ENCODE data around the gene ARHGDIB.

The ARHGDIB gene

GRCh38 chr12:14930299-14930698, 31.1 kb downstream of the ARHGDIB start:
- DNase-seq, result no peak

GRCh38 chr12:14928931-14929330, 32.5 kb downstream of the ARHGDIB start:
- DNase-seq, result no peak

DNA sequence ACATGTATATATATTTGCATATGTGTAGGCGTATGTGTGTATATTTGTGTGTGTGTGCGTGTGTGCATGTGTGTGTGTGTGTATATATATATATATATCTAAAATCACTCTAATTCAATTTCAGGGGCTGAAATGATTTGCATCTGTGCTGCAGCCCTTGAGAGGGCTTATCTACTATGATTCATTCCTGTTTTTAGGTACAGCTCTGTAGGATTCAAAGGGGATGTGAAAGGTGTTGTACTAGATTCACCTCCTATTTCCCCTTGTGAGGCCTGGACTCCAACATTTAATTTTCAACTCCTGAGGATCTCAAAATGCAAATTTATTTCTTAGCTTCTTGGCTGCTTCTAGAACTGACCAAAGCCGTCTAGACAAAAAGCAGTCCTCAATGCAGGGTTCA, 34.1 kb downstream of the ARHGDIB start:
- no peak for DNase-seq

DNA sequence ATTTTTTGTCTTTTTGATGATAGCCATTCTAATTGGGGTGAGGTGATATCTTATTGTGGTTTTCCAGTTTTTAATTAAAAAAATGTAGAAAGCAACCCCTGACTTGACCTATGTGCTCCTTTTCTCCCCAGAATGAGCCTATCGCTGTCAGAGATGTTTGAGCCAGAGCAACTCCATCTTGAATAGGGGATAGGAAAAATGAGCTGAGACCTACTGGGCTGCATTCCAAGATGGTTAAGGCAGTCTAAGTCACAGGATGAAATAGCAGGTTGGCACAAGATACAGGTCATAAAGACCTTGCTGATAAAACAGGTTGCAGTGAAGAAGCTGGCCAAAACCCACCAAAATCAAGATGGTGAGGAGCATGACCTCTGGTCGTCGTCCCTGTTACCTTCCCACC, 36.9 kb downstream of the ARHGDIB start:
- no peak for DNase-seq

DNA sequence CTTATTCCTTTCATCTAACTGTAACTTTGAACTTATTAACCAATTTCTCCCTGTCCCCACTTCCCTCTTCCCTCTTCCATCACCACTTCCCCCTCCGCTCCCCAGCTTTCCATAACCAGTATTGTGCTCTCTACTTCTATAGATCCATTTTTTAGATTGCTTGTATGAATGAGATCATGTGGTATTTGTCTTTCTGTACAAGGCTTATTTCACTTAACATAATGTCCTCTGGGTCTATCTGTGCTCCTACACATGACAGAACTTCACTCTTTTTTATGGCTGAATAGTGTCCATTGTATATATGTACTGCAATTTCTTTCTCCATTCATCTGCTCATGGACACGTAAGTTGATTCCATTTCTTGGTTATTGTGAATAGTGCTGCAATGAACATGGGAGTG, 37.5 kb downstream of the ARHGDIB start:
- DNase-seq, result no peak

DNA sequence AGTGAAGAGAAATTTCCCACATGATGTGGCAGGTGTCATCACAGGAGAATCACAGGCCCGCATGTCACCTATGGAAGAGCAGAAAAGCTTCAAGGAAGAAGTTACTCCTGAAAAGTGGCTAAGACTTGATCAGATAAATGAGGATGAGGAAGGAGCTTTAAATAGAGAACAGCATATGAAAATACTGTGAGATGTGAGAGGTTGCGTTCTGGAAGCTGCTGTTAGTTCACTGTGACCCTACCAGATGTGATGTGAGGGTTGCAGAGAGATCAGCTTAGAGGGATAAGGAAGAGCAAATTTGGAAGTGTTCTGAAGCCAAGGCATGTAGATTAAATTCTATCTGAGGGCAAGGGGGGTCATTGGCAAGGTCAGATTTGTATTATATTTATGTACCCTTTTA, 40.2 kb downstream of the ARHGDIB start:
- no peak for DNase-seq

DNA sequence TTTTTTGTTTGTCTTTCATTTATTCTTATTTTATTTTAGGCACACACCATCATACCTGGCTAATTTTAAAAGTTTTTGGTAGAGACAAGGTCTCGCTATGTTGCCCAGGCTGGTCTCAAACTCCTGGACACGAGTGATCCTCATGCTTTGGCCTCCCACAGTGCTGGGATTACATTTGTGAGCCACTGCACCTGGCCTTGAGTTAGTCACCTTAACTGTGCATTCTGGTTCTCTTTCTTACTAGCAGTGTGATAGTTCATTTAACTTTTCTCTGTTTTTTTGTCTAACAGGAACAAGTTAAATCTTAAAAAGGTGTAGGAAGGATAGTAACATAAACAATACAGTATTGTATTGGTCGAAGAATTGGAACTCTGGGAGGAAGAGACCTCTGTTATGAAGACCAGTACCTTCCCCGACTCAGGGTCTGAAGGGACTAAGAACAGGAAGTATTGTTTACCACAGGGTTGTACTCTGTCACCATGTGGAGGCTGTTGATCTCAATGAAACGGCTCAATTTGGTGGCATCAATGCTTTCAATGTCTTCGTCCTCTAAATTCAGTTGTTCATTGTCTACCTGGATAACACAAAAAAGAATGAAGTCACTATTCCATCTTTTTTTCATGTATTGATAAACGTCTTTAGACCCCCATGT, 40.8 kb downstream of the ARHGDIB start:
- DNase-seq, result no peak

DNA sequence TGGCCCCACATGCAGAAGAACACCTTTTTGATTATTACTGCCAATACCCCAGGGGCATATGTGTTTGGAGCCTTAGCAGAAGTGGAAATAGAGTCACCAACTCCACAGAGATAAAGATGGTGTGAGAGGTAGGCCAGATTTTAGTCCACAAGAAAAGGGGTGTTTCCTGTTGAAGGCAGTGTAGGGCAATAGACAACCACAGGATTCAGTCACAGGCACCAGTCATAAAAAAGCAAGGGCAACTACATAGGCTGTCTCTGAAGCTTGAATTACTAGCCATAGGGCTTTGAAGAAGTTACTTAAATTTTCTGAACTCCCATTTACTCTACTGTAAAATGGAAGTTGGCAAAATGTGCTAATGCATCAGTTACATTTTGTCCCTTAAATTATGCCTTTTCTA, 41.9 kb downstream of the ARHGDIB start:
- DNase-seq, result no peak

DNA sequence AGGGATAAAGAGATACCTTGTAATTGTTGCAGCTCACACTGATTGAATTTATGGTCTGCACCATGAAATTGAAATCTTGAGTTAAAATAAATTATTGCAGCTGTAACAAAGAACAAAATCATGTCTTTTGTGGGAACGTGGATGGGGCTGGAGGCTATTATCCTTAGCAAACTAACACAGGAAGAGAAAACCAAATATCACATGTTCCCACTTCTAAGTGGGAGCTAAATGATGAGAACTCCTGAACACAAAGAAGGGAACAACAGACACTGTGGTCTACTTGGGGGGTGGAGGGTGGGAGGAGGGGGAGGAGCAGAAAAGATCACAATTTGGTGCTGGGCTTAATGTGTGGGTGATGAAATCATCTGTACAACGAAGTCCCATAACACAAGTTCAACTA, 45.7 kb downstream of the ARHGDIB start:
- no peak for DNase-seq

- no peak for DNase-seq
These were observed 48.0 kb downstream of the ARHGDIB start for GRCh38 chr12:14913381-14913781.

DNA sequence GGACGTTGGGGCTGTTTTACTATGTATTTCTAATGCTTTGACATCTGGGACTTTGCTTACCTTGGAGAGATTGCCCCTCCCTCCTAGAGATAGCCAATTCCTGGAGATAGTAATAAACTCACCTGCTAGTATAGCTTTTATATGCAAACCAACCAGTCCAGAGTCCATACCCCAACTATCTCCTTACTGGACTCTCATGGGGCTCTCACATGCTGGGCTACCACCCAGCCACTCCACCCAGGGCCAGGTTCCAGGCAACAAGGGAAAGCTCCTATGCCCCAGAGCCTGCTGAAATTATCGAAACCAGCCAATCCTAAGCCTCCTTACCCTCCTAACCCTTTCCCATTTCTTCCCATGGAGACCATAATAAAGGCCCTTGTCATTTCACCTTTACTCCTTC, 50.3 kb downstream of the ARHGDIB start:
- no peak for DNase-seq

DNA sequence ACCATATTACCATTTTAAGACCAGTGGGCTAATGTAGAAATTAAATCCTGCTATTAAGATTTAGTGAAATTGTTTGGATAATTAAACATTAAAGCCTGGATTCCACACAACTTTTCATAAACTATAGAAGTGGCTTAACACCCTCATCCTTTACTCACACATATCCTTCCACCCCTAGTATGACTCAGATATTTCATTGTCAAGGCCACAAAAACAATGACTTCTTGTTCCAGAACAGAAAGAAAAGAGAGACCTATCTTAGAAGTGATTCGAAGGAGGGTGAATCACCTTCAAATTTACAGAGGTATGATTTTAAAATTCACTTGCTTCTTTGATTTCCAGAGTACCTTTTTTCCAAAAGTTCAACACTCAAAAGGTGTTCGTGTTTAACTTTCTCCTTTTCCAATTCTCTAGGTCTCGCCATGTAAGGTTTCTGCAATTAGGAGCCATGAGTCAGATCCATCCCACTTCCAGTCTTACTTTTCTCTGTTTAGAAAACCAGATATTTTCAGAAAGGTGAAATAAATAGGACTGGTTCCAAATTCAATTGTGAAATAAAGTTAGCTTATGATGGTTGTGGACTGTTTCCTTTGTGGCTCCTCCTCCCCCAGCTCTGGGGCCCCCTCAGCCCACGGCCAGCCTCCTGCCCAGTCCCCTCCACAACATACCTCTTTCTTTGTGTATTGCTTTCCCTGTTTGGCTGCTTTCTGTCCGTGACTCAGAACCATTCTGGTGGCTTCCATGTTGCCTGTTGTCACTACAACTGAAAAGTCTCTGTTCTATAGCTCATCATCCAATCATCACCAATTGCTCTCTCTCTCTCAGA, 51.1 kb downstream of the ARHGDIB start:
- DNase-seq, result no peak

- DNase-seq, result no peak
These were observed 53.4 kb downstream of the ARHGDIB start for GRCh38 chr12:14907953-14908352.

GRCh38 chr12:14906114-14906513, 55.3 kb downstream of the ARHGDIB start:
- no peak for DNase-seq

DNA sequence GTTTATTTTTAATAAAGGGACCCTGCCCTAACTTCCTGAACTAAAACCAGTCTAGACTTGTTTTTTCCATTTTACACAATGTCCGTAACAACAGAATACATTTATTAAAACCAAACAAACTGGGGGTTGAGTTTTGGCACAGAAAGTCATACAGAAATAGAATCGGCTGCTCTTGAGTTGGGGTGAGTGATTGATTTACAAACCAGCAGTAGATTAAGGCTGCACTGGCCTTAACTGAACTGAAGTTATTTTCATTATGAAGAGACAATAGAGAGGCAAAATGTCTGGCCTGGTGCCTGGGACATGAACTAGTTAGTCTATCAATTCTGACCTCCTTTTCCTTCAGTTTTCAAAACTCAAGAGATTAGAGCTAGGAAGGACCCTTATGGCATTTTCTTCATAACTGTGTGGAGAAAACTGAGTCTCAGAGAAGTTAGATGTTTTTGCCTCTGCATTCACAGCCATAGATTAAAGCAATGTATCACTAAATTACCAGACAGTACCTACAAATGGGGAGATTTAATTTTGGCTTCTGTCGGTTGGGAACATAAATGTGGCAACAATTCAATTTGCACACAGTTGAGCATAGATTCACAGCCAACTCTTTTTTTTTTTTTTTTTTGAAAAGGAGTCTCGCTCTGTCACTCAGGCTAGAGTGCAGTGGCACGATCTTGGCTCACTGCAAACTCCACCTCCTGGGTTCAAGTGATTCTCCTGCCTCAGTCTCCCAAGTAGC, 56.0 kb downstream of the ARHGDIB start:
- DNase-seq, result peak in 1 of 14 donors; percentile 4

- no peak for DNase-seq
These were observed 56.5 kb downstream of the ARHGDIB start for GRCh38 chr12:14904854-14905253.

DNA sequence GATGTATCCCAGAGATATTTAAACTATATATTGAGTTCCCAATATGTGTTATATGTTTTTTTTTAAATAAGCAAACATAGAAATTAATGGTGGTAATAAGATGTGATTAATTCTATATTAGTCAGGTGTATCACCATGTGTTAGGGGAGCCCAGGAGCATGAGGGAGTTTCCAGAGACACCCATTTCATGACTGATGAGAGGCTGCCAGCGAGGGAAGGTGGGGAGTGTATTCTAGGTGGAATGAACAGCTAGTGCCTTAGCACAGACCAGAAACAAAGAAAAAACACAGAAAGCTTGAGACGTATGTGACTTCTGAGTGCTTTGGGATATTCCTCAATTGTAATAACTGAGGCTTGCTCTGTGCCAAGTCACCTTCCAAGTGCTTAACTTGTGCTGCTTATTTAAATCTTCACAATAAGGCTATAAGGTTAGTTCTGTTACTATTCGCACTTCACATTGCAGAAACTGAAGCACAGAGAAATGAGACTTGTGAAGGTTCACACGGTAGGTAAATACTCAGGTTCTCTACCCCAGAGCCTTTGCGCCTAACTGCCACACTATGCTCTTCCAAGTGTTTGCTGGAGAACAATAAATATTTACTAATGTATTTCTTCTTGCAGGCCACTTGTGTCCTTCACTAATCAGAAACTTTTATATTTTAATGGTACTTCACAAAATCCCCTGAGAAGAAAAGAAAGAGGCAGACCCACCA, 57.9 kb downstream of the ARHGDIB start:
- DNase-seq, result no peak

DNA sequence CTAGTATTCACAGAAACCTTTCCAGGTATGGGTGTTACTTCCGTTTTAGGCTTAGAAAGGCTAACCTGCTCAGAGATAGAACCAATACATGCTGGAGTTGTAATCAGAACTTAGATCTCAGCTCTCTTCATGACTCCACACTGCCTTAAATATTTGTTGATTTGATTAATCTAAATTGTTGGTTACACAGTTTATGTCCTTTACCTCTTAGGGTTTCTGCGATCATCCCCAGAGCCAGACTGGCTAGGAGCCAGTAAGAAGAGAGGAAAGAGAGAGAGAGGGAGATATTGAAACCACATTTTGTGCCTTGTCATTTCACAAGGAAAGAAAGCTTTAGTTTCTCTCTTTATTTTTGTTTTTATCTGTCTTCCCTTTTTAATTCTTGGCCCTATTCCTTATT, 58.9 kb downstream of the ARHGDIB start:
- no peak for DNase-seq

DNA sequence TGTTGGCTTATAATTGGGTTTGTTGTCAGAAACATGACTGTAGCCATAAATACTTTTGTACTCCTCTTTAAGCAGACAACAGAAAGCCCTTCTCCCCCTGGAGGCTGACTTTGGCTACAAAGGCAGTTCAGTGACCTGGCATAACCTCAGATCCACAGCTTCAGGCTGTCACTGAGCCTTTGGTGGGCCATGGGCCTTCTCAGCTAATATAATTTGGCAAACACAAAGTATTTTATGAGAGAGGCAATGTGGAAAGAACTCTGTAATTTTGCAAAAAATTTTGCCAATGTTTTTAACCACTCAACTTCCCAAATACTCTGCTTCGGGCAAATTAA, 60.2 kb downstream of the ARHGDIB start:
- DNase-seq, result no peak

DNA sequence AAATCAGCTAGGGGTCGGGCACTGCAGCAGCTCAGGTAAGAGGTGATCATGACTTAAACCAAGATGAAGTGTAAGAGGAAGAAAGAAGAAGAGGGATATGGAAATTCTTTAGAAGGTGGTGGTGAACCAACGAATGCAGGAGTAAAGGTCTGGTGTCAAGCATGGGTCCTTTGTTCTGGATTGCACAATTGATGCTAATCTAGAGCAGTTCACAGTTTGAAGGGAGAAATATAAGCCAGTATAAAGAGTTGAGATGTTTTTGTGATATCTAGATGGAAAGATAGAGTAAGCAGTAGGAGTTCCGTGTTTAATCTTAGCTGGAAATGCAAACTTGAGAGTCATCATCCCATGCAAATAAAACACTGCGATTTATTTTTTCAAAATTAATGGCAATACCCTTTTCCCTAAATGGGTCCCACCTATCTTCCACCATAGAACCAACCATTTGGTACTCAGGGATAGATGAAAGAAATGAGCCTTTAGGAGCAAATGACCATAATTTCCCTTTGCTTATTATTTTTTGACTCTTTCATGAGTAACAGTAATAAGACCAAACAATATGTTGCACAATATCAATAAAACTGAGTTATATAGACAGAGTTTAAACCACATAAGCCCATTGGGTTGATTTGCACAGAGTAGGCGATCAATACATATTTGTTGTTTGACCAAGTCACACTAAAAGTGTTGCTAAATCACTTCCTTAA, 60.7 kb downstream of the ARHGDIB start:
- DNase-seq, result no peak

DNA sequence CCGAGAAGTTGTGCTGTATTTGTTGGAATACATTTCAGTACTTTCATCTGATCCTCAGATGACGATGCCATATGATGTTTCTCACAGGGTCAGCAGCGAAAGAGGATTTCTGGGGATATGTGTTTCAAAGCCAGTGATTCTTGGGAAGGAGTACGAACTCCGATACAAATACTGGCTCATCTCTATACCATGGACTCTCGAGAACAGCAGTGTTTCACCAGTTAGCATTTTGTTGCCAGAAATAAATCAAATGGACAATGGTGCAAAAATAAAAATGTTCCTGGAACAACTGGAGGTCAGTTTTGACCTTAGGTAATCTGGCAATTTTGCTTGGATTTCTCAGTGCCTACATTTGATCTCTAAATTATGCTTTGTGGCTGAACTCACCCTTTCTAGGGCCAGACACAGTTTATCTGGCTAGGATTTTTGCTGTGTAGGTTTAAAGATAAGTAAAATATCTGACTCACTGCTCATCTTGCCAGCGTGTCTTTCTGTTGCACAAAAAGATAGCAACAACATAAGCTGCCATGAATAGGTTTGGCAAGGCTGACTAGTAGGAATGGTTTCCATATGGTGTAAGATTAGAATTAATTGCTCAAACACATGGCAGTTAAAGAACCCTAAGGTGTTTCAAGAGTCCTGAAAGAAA, 64.8 kb downstream of the ARHGDIB start:
- peak in 1 of 14 donors; percentile 75 for DNase-seq
